Tibial artery (tissue), 4 donors: ENCODE measurements around the gene ILK.

Experiments used
- DNase-seq, 2 donors: peaks; one replicate each; pipeline ENCODE4 v3.0.0-alpha.2; 2019
- H3K27ac ChIP-seq, 2 donors: fragments of 200-600 bp; sonication (generic) in 1 of 2; 1 replicate in 1 of 2; 2 replicates in 1 of 2; pipeline ENCODE4 v1.5.1; 2018 to 2019; ENCODE audit warnings: mild to moderate bottlenecking in 1 of 2
- H3K27me3 ChIP-seq, 2 donors: fragments of 200-600 bp; sonication (generic) in 1 of 2; one replicate each; pipeline versions ENCODE4 v1.5.1 to v1.6.0; 2016 to 2019
- H3K36me3 ChIP-seq, 3 donors: fragments of 200-600 bp; sonication (generic) in 2 of 3; one replicate each; pipeline ENCODE4 v1.5.1; 2016 to 2019; ENCODE audit warnings: mild to moderate bottlenecking in 2 of 3
- H3K4me1 ChIP-seq, 4 donors: fragments of 200-600 bp; sonication (generic) in 2 of 4; 1 replicate in 3 of 4; 2 replicates in 1 of 4; pipeline ENCODE4 v1.5.1; 2016 to 2019
- H3K4me3 ChIP-seq, 2 donors: fragments of 200-600 bp; sonication (generic) in 1 of 2; 1 replicate in 1 of 2; 2 replicates in 1 of 2; pipeline ENCODE4 v1.5.1; 2018 to 2019; ENCODE audit warnings: mild to moderate bottlenecking in 2 of 2
- H3K9me3 ChIP-seq, 3 donors: fragments of 200-600 bp; sonication (generic) in 1 of 3; one replicate each; pipeline ENCODE4 v1.5.1; 2016 to 2019
- CTCF ChIP-seq, 2 experiments: fragments of 200-600 bp in 1 of 2; fragments of 450-650 bp in 1 of 2; IDR thresholded peaks; one replicate each; pipeline ENCODE4 v1.5.1; 2017 to 2019; ENCODE audit warnings: antibody characterized with exemption in 2 of 2, mild to moderate bottlenecking in 1 of 2, moderate library complexity in 1 of 2
- intact Hi-C: fragments of 100-400 bp; cut with DNase I; formaldehyde crosslinking; loops from one replicate; pipeline ENCODE4 v1.15.0; 2023; ENCODE audit warnings: low total_unique reads

ILK gene

GRCh38 chr11:6557761-6558674, 45.6 kb upstream of the ILK start:
- Histone ChIP-seq H3K9me3 (no peaks in the 10 kb centered on the region), H3K4me1 (no peaks in the 10 kb centered on the region), H3K36me3 (peaks cover 0 to 25% (median 7%) of the 10 kb centered on the region in 3 donors), H3K27me3 (no peaks in the 10 kb centered on the region), H3K27ac (no peak overlapping the region), H3K4me3 (no peak overlapping the region)
- DNase-seq, result no peak
- intact Hi-C loops, result no loop called here
- no peak for TF ChIP-seq CTCF (IDR thresholded peaks at IDR 0.05)

GRCh38 chr11:6559369-6559768, 44.2 kb upstream of the ILK start:
- Histone ChIP-seq H3K4me1 (no peaks in the 10 kb centered on the region), H3K36me3 (peaks cover 0 to 35% (median 7%) of the 10 kb centered on the region in 3 donors), H3K4me3 (no peak overlapping the region), H3K9me3 (no peaks in the 10 kb centered on the region), H3K27ac (no peak overlapping the region), H3K27me3 (no peaks in the 10 kb centered on the region)
- no peak for TF ChIP-seq CTCF (IDR thresholded peaks at IDR 0.05)
- no peak for DNase-seq
- intact Hi-C loops, result no loop called here

GRCh38 chr11:6561288-6561687, 42.3 kb upstream of the ILK start:
- H3K9me3 ChIP-seq, result no peaks in the 10 kb centered on the region
- no peaks in the 10 kb centered on the region for H3K4me1 ChIP-seq
- TF ChIP-seq CTCF (IDR thresholded peaks at IDR 0.05), result no peak
- H3K36me3 ChIP-seq, result peaks cover 0 to 35% (median 7%) of the 10 kb centered on the region in 3 donors
- no peak overlapping the region for H3K27ac ChIP-seq
- intact Hi-C loops, result no loop called here
- DNase-seq, result no peak
- H3K27me3 ChIP-seq, result no peaks in the 10 kb centered on the region
- H3K4me3 ChIP-seq, result no peak overlapping the region

- Histone ChIP-seq H3K27me3 (no peaks in the 10 kb centered on the region), H3K27ac (no peak overlapping the region), H3K9me3 (no peaks in the 10 kb centered on the region), H3K4me1 (no peaks in the 10 kb centered on the region), H3K4me3 (no peak overlapping the region), H3K36me3 (peaks cover 0 to 21% (median 0%) of the 10 kb centered on the region in 3 donors)
- DNase-seq, result no peak
- no peak for TF ChIP-seq CTCF (IDR thresholded peaks at IDR 0.05)
- intact Hi-C loops, result no loop called here
These were observed 40.4 kb upstream of the ILK start for GRCh38 chr11:6563121-6563619.

- Histone ChIP-seq H3K9me3 (no peaks in the 10 kb centered on the region), H3K4me3 (no peak overlapping the region), H3K27ac (no peak overlapping the region), H3K4me1 (peaks cover 0 to 3% (median 1%) of the 10 kb centered on the region in 4 donors), H3K36me3 (peaks cover 0 to 16% (median 0%) of the 10 kb centered on the region in 3 donors), H3K27me3 (no peaks in the 10 kb centered on the region)
- TF ChIP-seq CTCF (IDR thresholded peaks at IDR 0.05), result no peak
- DNase-seq, result no peak
- intact Hi-C loops, result no loop called here
These were observed 39.9 kb upstream of the ILK start for GRCh38 chr11:6563667-6564066.
